HG02943 (cell line): ENCODE results near the gene ATP6V1F.

Source experiments
- ATAC-seq: cut with Tn5 transposase; IDR thresholded peaks from one replicate; pipeline ENCODE4 v1.9.1; 2021; ENCODE audit warnings: mild to moderate bottlenecking, low read depth, moderate library complexity; ENCODE audit not compliant: unreplicated experiment

ATP6V1F gene

DNA sequence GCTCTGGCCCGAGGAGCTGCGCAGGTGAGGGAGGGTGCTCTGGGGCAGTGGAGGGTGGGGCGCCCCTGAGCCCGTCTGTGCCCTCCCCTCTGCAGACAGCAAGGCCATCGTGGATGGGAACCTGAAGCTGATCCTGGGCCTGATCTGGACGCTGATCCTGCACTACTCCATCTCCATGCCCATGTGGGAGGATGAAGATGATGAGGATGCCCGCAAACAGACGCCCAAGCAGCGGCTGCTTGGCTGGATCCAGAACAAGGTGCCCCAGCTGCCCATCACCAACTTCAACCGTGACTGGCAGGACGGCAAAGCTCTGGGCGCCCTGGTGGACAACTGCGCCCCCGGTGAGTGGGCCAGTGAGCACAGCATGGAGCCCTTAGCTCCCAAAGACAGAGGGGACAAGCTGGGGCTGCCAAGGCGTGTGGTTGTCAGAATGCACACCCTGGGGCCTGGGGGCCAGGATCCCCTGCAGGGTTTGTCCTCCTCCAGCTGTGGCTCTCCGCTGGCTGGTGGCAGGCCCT lies 27.4 kb upstream of the ATP6V1F start:
- ATAC-seq = no peak

DNA sequence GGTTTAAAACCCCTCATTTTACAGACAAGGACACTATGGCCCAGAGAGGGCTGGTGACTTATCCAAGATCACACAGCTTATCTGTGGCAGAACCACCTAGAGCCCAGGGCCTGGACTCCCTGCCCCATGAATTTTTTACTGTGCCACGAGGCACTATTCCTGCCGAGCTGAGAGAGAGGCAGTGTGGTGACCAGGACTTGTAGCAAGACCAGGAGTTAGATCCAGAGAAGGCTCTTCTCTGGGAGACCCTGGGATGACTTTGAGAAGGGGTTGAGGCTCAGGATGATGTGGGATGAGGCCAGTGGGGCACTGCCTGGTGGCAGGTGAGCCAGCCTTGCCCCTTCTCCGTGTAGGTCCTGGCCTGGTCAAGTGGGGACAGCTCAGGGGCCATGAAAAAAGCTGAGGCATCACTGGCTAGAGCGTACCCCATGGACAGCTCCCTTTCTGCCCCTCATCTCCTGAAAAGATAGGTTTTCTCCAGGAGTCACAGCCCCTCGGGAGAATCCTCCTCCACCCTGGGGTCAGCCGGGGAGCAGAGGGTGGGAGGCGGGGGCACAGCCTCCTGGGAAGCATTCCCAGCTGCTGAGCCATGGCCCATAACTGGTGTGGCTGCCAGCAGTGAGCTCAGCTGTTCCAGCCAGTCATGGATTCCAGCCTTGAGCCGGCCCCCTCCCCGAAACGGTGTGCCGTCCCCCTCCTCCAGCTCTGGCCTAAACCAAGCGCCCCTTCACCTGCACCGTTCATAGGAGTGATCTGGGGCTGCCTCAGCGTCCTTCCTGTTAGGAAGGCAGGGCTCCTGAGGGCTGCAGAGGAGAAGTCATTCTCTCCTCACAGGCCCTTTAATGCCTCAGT lies 26.6 kb upstream of the ATP6V1F start:
- no peak for ATAC-seq

DNA sequence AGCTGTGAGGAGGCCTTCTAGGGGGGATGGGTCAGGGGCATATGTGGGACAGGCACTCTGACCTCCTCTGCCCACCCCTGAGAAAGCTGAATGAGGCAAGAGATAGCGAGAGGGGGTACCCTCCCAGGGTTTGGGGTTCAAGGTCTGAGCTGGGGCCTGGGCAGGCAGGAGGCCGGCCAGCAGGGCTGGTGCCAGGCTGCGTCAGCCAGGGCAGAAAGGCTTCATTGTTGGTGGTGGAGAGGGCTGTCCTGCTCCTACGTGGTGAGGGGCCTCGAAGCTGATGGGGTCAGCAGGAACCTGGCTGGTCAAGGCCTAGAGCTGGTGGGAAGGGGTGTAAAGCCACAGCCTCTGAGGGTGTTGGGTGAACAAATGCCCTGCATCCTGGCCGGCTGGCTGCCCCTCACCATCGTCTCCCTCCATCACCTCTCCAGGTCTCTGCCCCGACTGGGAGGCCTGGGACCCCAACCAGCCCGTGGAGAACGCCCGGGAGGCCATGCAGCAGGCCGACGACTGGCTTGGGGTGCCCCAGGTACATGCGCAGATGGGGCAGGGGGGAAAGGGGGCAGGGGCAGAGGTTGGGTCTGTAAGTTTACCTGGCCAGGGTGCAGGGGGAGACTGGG lies 25.8 kb upstream of the ATP6V1F start:
- no peak for ATAC-seq

GRCh38 chr7:128837521-128837921 lies 25.1 kb upstream of the ATP6V1F start:
- no peak for ATAC-seq

GRCh38 chr7:128838109-128838779 lies 24.4 kb upstream of the ATP6V1F start:
- ATAC-seq = no peak

DNA sequence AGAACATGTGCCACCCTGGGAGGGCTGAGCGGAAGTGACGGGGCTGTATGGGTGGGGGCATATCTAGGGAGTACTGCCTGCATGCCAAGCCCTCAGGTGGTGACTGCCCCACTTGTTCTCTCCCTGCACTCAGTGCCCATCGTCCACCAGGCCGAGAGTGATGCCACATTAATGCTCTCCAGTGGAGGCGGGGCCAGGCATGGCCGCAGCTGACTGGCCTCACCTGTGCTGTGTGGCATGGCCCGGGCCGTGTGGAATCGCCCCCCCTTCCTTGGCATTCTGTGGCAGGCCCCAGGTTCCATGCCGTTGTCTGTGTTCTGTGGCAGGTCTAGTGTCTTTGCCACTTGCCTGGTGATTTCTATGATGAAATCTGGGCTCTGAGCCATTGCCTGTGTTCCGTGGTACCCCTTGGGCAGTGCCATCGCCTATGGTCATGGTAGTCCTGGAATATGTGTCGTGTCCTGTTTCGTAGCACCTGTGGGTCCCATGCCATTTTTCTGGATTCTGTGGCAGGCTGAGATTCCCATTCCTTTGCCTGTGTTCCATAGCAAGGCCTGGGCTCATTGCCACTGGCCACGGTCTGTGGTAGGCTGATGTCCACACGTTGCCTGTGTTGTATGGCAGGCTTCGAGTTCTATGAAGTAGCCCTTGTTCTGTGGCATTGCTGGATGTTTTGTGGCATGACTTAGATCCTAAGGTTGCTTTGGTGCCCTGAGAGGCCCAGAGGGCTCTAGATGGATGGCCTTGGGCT lies 23.5 kb upstream of the ATP6V1F start:
- ATAC-seq = no peak

- ATAC-seq = no peak
These were observed 22.9 kb upstream of the ATP6V1F start for GRCh38 chr7:128839751-128840177.

- no peak for ATAC-seq
These were observed 22.1 kb upstream of the ATP6V1F start for GRCh38 chr7:128840326-128841170.

DNA sequence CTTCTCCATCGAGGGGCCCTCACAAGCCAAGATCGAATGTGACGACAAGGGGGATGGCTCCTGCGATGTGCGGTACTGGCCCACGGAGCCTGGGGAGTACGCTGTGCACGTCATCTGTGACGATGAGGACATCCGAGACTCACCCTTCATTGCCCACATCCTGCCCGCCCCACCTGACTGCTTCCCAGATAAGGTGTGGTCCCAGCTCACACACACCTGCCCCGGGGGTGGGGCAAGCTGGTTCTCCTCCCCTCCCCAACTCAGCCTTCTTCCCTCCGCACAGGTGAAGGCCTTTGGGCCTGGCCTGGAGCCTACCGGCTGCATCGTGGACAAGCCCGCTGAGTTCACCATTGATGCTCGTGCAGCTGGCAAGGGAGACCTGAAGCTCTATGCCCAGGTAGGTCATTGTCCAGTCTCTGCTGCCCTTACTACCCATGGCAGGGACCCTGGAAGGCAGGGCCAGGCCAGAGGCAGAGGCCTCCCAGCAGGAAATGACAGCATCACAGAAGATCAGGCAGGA lies 21.4 kb upstream of the ATP6V1F start:
- ATAC-seq = no peak

DNA sequence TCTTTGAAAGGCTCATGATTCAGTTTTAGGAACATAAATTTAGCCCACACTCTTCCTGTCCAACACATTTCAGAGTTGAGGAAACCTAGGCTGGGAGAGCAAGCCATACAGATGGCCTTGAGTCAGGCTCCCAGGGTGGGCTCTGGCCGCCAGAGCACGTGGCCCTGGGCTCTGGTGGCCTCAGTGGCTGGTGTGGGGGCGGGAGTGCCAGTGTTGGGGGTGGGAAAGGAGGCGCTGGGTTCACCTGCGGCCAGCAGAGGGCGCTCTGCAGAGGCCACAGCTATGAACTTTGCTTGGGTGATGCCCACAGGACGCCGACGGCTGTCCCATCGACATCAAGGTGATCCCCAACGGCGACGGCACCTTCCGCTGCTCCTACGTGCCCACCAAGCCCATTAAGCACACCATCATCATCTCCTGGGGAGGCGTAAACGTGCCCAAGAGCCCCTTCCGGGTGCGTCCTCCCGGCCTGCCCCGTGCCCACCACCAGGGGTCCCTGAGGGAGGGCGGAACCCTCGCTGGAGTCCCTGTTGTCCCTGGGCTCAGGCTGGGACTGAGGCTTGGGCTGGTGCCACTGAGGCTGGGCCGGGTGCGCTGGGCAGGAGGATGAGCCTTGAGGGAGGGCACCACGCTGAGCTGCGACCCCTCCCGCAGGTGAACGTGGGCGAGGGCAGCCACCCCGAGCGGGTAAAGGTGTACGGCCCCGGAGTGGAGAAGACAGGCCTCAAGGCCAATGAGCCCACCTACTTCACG lies 20.6 kb upstream of the ATP6V1F start:
- no peak for ATAC-seq

- ATAC-seq = no peak
These were observed 19.7 kb upstream of the ATP6V1F start for GRCh38 chr7:128842674-128843641.

- ATAC-seq = no peak
These were observed 18.6 kb upstream of the ATP6V1F start for GRCh38 chr7:128843938-128844621.

- ATAC-seq = no peak
These were observed 17.8 kb upstream of the ATP6V1F start for GRCh38 chr7:128844777-128845311.

GRCh38 chr7:128845475-128845874 lies 17.2 kb upstream of the ATP6V1F start:
- no peak for ATAC-seq

DNA sequence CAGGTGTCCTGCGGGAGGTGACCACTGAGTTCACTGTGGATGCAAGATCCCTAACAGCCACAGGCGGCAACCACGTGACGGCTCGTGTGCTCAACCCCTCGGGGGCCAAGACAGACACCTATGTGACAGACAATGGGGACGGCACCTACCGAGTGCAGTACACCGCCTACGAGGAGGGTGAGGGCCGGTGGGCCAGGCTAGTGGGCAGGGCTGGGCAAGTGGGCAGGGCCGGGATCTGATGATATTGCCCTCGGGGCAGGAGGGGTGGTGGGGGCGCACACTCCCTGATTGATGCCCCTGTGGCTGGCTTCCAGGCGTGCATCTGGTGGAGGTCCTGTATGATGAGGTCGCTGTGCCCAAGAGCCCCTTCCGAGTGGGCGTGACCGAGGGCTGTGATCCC lies 16.7 kb upstream of the ATP6V1F start:
- ATAC-seq = no peak

DNA sequence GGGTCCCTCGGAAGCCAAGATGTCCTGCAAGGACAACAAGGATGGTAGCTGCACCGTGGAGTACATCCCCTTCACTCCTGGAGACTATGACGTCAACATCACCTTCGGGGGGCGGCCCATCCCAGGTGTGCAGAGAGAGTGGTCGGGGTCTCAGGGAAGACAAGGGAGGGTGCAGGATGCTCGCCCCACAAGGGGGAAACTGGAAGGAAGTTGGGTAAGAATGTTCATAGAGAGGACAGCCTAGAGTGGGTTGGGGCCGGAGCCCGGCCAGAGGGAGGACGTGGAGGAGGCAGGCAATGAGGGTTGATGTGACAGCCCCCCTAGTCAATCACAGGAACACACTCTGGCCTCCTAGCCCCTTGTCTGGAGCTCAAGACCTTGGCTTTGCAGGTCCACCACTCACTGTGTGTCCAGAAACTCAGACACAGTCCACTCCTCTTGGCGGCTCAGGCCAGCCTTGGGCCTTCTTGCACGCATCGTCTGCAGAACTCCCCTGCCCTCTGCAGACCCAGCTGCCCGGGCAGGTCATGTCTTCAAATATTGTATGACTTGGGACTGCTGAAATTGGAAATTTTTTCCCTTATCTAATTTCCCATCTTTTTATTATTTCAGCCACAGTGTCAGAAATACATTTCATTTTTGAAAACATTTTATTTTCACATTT lies 15.7 kb upstream of the ATP6V1F start:
- ATAC-seq = no peak
